Measurements from ENCODE around the gene DMRTB1.

Gene DMRTB1

GRCh38 chr1:53495633-53496345 lies 36.6 kb downstream of the DMRTB1 start:
- DNase-seq: no peak

- DNase-seq: no peak
Measured at GRCh38 chr1:53498555-53499131, 39.4 kb downstream of the DMRTB1 start.

- DNase-seq: no peak
Measured at GRCh38 chr1:53499257-53500203, 40.3 kb downstream of the DMRTB1 start.

- no peak for DNase-seq
Measured at GRCh38 chr1:53500204-53501064, 41.2 kb downstream of the DMRTB1 start.

- DNase-seq: no peak
Measured at GRCh38 chr1:53501065-53502005, 42.1 kb downstream of the DMRTB1 start.

GRCh38 chr1:53502641-53503432 lies 43.6 kb downstream of the DMRTB1 start:
- DNase-seq: no peak

GRCh38 chr1:53503433-53504217 lies 44.4 kb downstream of the DMRTB1 start:
- DNase-seq: no peak

- no peak for DNase-seq
Measured at GRCh38 chr1:53504901-53505300, 45.7 kb downstream of the DMRTB1 start.

- DNase-seq: no peak
Measured at GRCh38 chr1:53505401-53505800, 46.2 kb downstream of the DMRTB1 start.

GRCh38 chr1:53505891-53506290 lies 46.7 kb downstream of the DMRTB1 start:
- DNase-seq: no peak

GRCh38 chr1:53506355-53507050 lies 47.3 kb downstream of the DMRTB1 start:
- DNase-seq: no peak

- DNase-seq: no peak
Measured at GRCh38 chr1:53507116-53507820, 48.1 kb downstream of the DMRTB1 start.

GRCh38 chr1:53508056-53508990 lies 49.1 kb downstream of the DMRTB1 start:
- no peak for DNase-seq

- no peak for DNase-seq
Measured at GRCh38 chr1:53508991-53509666, 49.9 kb downstream of the DMRTB1 start.

GRCh38 chr1:53509775-53510174 lies 50.6 kb downstream of the DMRTB1 start:
- no peak for DNase-seq

GRCh38 chr1:53510215-53510614 lies 51.0 kb downstream of the DMRTB1 start:
- DNase-seq: no peak
